Fibroblast of mammary gland (primary cell): ENCODE data around the gene PTPN5.

ENCODE experiments used
- DNase-seq: peaks from one replicate; pipeline ENCODE4 v3.0.0-alpha.2; 2010; ENCODE audit warnings: low read depth
- H3K4me3 ChIP-seq: 2 replicates; pipeline ENCODE4 v1.5.1; 2011; ENCODE audit warnings: low read depth, mild to moderate bottlenecking, low read length, moderate library complexity; ENCODE audit not compliant: control insufficient read depth
- TF ChIP-seq, protein P1 (sequence below): conservative IDR thresholded peaks from 2 replicates; pipeline ENCODE4 v1.5.1; 2011; ENCODE audit warnings: low read depth, low read length, inconsistent platforms; ENCODE audit not compliant: control insufficient read depth, insufficient read depth

PTPN5 gene

DNA sequence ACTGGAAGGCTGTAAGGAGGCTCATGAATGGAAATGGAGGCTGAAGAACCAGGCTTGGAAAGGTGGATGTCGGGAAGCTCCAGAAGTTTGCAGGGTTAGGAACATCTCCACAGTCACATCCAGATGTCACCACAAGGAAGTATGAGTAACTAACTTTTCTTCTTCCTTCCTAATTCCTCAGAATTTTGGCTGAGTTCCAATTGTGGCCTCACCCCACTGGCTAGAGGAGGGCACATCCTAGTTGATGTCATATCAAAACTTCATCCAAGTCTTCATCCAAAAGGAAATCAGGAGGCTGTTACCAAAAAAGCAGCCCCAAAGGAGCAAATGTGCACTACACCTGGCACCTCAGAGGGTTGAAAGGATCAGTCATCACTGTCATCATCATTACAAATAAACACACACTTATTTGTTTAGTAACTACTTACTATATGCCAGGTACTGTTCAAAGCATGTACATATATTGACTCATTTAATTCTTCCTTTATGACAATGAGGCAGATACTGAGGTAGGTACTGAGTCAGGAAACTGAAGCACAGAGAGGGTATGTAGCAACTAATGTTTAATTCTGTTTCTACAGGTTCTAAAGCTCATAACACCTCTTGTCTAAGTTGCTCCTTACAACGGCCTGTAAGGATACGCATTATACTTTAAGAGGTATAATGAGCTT lies 7.3 kb upstream of the PTPN5 start:
- DNase-seq = no peak
- H3K4me3 ChIP-seq = no peak overlapping the region
- TF ChIP-seq, protein P1, sequence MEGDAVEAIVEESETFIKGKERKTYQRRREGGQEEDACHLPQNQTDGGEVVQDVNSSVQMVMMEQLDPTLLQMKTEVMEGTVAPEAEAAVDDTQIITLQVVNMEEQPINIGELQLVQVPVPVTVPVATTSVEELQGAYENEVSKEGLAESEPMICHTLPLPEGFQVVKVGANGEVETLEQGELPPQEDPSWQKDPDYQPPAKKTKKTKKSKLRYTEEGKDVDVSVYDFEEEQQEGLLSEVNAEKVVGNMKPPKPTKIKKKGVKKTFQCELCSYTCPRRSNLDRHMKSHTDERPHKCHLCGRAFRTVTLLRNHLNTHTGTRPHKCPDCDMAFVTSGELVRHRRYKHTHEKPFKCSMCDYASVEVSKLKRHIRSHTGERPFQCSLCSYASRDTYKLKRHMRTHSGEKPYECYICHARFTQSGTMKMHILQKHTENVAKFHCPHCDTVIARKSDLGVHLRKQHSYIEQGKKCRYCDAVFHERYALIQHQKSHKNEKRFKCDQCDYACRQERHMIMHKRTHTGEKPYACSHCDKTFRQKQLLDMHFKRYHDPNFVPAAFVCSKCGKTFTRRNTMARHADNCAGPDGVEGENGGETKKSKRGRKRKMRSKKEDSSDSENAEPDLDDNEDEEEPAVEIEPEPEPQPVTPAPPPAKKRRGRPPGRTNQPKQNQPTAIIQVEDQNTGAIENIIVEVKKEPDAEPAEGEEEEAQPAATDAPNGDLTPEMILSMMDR = no peak

DNA sequence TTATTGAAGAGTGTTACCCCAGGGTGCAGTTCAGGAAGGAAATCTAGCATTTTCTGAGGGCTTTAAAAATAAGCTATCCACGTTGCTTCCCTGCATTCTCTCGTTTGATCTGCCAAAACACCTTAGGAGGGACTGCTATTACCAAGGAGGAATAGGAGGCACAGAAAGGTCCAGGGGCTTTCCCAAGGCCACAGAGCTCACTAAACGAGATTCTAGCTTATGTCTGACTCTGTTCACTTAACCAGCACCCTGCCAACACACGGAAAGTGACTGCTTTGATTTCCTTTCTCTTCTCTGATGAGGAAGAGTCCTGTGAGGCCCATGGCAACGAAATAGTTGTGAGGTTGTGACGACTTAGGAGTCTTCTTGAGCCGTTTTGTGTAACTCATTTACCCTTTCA lies 3.4 kb upstream of the PTPN5 start:
- TF ChIP-seq, protein P1 = no peak
- no peak for DNase-seq
- no peak overlapping the region for H3K4me3 ChIP-seq

- TF ChIP-seq, protein P1 = no peak
- no peak overlapping the region for H3K4me3 ChIP-seq
- DNase-seq = no peak
Measured at GRCh38 chr11:18792827-18793226, 1.2 kb upstream of the PTPN5 start.

DNA sequence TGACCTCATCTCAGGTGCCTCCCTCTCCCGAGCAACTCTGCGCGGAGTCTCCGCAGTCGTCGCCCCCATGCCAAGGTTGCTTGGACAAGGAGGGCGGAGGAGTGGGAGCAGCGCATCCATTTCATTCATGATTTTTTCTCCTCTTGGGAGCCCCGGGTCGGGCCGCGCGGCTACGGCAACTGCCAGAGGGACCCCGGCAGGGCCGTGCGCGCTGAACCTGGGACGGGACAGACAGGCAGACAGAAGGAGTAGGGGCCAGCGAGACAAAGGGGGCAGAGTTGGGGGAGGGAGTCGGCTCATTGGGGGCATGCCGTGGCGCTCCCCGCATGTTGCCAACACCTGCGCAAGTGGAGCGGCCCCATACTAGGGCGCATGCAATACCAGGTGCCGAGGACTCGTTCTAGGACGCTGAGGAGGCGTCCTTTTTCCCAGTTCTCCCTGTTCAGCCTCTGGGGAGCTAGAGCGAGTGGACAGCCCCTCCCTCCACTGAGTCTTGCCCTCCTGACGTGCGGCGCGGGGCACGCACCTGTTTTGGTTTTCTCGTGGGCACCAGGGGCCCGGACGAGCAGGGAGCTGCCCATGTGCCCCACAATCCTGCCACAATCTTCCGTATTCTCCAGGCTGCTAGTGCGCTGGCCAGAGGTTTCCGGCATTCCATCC lies 501 bp upstream of the PTPN5 start:
- no peak for DNase-seq
- no peak overlapping the region for H3K4me3 ChIP-seq
- TF ChIP-seq, protein P1 = no peak

DNA sequence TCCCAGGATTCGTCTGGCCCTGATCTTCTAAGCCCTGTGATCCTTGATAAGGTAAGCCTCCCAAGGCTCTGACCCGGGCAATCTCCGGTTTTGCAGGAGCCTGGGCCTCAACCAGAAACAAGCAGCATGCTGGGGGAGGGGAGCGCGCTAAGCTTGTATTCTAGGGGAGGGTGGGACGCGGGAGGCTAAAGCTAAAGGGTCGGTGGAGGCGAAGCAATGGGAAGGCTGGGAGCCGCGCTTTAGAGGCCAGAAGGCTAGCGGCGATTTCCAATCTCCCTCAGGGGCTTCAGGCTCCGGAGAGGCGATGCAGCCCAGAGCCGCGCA lies 753 bp downstream of the PTPN5 start:
- no peak overlapping the region for H3K4me3 ChIP-seq
- DNase-seq = no peak
- TF ChIP-seq, protein P1 = no peak

DNA sequence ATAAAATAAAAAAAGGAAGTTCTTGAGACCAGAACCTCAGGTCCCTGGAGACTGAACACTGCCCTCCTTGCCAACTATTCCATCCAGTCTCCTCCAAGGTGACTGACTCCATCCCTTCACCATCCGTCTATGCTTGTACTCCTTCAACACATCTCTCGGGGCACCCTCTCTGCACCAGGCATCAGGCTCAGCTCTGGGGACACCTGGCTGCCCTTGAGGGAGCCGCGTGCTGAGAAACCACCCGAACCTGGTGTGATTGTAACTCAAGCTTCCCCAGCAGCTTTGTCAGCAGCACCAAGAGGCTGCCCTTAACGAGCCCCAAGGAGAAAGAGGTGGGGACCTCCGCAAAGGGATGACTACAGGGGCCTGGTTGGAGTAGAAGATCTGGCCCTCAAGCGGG lies 1.7 kb downstream of the PTPN5 start:
- no peak for DNase-seq
- TF ChIP-seq, protein P1 = no peak
- no peak overlapping the region for H3K4me3 ChIP-seq

- TF ChIP-seq, protein P1 = no peak
- no peak for DNase-seq
- H3K4me3 ChIP-seq = no peak overlapping the region
Measured at GRCh38 chr11:18785411-18785810, 6.2 kb downstream of the PTPN5 start.
